Epithelial cell of esophagus (primary cell): ENCODE data around the gene GRB14.
"Not testable (repeated sequence)": the region's sequence is repeated elsewhere in the genome, so short reads cannot be mapped to it uniquely, and the experiment has no call there.

Experiments
- DNase-seq: peaks from one replicate; pipeline ENCODE4 v3.0.0; 2010; ENCODE audit warnings: low read depth
- H3K4me3 ChIP-seq: 2 replicates; pipeline ENCODE4 v1.5.1; 2011; ENCODE audit warnings: mild to moderate bottlenecking, low read length, control low read depth
- TF ChIP-seq, protein P1 (sequence below): IDR thresholded peaks from 2 replicates; pipeline ENCODE4 v1.5.1; 2011; ENCODE audit warnings: low read depth, mild to moderate bottlenecking, low read length, control low read depth, inconsistent platforms; ENCODE audit not compliant: insufficient read depth; ENCODE audit errors: missing control alignments

Gene GRB14

DNA sequence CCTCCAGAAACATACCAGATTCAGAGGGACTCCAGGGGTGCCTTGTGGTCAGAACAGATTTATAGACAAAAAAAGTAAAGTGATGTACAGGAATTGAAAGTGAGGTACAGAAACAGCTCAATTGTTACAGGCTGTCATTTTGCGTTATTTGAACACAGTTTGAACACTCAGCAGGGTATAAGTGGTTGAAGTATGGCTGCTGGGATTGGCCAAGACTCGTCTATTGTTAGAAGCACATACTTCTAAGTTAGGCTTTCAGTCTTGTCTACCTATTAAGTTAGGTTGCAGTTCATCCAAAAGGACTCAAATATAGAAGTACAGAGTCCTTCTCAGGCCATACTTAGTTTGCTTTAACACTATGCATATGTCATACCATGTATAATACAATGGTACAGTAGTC lies 21.0 kb upstream of the GRB14 start:
- H3K4me3 ChIP-seq = no peak overlapping the region
- no peak for DNase-seq
- TF ChIP-seq, protein P1, sequence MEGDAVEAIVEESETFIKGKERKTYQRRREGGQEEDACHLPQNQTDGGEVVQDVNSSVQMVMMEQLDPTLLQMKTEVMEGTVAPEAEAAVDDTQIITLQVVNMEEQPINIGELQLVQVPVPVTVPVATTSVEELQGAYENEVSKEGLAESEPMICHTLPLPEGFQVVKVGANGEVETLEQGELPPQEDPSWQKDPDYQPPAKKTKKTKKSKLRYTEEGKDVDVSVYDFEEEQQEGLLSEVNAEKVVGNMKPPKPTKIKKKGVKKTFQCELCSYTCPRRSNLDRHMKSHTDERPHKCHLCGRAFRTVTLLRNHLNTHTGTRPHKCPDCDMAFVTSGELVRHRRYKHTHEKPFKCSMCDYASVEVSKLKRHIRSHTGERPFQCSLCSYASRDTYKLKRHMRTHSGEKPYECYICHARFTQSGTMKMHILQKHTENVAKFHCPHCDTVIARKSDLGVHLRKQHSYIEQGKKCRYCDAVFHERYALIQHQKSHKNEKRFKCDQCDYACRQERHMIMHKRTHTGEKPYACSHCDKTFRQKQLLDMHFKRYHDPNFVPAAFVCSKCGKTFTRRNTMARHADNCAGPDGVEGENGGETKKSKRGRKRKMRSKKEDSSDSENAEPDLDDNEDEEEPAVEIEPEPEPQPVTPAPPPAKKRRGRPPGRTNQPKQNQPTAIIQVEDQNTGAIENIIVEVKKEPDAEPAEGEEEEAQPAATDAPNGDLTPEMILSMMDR = no peak

DNA sequence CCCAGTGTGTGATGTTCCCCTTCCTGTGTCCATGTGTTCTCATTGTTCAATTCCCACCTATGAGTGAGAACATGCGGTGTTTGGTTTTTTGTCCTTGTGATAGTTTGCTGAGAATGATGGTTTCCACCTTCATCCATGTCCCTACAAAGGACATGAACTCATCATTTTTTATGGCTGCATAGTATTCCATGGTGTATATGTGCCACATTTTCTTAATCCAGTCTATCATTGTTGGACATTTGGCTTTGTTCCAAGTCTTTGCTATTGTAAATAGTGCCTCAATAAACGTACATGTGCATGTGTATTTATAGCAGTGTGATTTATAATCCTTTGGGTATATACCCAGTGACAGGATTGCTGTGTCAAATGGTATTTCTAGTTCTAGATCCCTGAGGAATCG lies 7.0 kb upstream of the GRB14 start:
- H3K4me3 ChIP-seq, DNase-seq: not testable (repeated sequence)

DNA sequence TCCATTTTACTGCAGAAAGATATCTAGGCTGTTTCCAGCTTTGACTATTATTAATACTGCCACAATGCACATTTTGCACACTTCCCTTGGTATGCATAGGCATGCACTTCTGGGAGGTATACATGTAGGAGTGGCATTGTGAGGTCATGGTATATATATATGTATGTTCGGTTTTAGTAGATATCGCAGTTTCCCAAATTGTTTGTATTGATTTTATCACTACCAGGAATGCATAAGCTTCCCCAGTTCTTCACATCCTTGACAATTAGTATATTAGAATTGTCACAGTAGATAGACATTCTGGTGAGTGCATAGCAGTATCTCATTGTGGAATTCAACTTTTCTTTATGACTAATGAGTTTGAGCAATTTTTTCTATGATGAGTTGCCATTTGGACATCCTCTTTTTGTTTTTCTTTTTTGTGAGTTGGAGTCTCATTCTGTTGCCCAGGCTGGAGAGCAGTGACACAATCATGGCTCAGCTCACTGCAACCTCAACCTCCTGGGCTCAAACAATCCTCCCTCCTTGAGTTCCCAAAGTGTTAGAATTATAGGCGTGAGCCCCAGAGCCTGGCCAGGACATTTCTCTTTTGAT lies 4.2 kb upstream of the GRB14 start:
- no peak overlapping the region for H3K4me3 ChIP-seq
- TF ChIP-seq, protein P1 = no peak
- peak; percentile 79 for DNase-seq

DNA sequence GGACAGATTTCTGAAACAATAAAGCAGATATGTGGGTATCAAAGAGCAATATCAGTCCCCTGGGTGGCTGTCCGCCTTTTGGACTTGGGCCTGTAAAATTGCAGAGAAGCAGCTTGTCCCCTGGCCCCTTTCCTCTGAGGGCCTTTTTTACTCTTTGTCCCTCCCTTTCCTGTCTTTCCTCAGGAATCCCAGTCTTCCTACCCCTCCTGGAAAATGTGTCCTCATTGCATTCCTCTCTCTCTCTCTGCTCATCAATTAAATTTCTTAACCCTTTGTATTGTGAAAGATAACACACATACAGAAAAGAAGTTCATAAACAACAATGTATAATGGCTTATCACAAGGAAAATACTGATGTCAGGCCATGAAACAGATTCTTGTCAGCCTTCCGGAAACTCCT lies 3.0 kb upstream of the GRB14 start:
- H3K4me3 ChIP-seq = no peak overlapping the region
- TF ChIP-seq, protein P1 = no peak
- no peak for DNase-seq

DNA sequence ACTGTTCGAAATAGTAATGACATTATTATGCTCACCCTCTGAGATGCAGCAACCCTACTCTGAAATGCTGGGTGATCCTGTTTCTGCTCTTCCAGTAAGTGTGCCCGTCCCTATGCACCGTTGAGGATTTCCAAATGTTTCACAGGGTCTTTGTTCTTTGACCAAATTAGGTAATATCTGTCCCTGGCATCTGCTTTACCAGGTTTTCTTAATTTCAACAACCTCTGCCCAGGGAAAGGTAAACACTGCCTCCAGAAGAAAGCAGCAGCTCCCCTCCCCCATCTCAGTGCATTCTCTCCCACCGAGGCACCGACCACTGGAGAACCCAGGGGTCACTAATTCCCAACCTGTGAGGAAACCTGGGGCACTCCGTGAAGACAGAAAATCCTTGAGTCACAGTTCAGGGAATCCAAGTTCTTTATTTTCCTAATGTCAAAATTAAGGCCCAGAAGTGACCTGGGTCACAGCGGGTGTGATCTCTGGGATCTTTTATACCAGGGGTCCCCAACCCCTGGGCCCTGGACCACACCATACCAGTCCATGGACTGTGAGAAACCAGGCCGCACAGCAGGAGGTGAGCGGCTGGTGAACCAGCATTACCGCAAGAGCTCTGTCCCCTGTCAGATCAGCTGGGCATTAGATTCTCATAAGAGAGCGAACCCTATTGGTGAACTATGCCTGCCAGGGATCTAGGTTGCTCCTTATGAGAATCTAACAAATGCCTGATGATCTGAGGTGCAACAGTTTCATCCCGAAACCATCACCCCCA lies 1.2 kb upstream of the GRB14 start:
- no peak for DNase-seq
- no peak overlapping the region for H3K4me3 ChIP-seq
- TF ChIP-seq, protein P1 = no peak

DNA sequence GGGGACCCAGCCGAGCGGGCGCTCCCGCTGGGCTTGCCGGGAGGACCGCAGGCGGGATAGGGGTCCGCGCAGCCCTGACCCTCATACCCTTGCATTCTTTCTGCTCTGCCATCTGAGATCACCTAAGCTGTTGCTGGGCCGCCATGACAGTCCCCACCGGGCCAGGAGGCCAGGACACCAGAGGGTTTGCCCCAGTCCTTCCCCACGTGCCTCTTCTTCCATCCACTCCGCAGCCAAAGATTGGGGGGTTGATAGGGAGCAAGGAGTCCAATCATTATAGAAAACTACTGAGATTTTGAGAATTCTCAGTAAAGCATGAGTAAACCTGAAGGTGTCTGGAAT lies 453 bp upstream of the GRB14 start:
- peak overlapping the region; percentile 42 for H3K4me3 ChIP-seq
- TF ChIP-seq, protein P1 = no peak
- DNase-seq = no peak

DNA sequence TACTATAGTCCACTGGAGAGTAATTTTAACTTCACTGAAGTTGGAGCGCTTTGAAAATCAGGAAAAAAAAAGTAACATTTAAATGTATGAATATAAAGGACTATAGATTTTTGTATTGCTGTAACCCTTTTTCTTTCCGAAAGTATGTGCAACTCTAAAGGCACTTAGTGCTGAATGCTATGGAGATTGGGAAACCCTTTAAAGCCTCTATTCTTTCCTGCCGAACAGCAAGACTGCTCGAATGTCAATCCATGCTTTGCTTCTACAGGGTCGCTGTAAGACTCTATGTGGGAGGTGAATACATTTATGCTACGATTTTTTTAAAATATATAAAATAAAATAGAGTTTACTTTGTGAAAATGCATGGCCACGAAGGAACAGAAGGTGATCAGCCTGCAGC lies 825 bp downstream of the GRB14 start:
- H3K4me3 ChIP-seq = peak overlapping the region; percentile 54
- DNase-seq = no peak
- TF ChIP-seq, protein P1 = no peak
